NK-92 (cell line): ENCODE data around the gene G6PD.
"Not testable (repeated sequence)": the region's sequence is repeated elsewhere in the genome, so short reads cannot be mapped to it uniquely, and the experiment has no call there.

ENCODE experiments used
- DNase-seq: peaks from one replicate; lab custom pipeline; 2025; ENCODE audit not compliant: unreplicated experiment; lab: John Stamatoyannopoulos, UW

Gene G6PD

DNA sequence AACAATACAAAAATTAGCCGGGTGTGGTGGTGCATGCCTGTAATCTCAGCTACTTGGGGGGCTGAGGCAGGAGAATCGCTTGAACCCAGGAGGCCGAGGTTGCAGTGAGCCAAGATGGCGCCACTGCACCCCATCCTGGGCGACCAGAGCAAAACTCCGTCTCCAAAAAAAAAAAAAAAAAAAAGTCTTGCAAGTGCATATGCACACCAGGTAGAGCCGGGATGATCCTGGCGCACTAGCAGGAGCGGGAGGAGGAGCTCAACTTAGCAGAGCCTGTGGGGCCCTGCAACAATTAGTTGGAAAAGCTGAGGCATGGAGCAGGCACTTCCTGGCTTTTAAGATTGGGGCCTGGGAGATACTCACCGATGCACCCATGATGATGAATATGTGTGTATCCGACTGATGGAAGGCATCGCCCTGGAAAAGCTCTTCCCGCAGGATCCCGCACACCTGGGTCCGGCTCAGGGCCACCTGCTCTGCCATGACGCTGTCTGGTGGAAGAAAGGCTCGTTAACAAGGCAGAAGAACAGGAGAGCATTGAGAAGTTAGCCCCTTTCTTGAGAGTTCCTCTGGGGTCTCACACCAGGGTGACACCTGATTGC is 872 bp downstream of the G6PD start:
- DNase-seq: no peak

DNA sequence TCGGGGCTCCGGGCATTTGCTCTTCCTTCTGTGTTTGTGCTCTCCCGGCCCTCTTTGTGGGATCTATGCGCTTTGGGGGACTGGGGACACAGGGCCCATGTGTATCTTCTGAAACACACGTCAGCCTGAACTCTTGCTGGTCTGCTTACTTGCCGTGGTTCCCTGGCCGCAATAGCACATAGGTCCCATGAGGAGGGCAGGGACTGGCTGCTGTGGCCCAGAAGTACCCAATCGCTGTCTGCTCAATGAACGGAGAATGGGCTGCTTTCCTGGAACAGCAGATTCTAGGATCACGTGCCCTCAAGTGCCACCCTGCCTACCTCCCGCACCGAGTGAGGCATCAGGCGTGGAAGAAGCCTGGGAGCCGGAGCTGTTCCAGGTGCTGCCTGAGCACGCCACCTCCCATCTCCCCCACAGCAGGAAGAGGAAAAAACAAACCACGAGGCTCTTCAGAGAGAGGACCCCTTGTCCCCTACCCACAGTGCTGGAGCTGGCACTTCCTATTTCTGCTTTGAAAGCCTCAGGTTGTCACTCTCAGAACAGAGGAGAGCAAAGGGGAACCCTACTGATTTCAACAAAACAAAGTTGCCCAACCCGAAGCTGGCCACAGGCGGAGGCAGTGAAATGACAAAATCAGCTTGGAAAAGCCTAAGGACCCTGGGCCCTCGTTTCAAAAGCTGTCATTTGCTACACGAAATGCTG is 3.8 kb downstream of the G6PD start:
- DNase-seq: no peak

DNA sequence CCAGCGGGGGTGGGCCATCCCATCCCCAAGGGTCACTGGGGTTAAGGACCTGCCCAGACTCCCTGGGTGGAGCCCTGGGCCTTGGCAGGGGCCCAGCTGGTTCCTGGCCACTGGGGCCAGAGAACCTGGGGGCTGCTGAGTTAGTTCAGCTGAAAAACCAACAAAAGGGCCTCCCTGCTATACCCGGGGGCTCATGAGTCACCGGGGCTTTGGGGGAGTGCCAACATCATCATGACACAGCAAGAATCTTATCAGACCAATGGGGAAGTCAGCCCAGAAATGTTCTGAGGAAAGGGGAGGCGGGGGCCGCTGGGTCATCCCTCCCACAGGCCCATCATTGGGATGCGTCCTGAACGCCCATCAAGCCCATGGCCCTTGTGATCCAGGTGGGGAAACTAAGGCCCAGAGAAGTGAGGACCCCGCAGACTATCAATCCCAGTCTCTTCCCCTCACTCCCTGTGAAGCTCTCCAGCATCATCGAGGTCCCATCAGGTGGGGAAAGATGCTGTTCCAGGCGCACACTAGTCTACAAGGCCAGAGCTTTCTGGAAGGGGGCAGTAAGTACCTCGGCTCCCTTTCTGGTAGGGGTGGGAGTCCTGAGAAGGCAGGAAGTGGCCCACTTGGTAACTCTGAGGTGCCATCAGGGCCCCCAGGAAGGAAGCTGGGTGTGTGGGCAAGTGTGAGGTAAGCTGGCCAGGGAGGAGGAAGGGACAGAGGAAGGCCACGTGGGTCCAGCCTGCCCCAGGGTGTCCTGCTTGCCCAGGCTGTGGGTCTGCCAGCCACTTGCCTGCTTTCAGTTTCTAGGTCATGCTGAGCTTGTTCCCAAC is 4.5 kb downstream of the G6PD start:
- no peak for DNase-seq

- DNase-seq: no peak
These were observed 5.1 kb downstream of the G6PD start for GRCh38 chrX:154541589-154541895.

DNA sequence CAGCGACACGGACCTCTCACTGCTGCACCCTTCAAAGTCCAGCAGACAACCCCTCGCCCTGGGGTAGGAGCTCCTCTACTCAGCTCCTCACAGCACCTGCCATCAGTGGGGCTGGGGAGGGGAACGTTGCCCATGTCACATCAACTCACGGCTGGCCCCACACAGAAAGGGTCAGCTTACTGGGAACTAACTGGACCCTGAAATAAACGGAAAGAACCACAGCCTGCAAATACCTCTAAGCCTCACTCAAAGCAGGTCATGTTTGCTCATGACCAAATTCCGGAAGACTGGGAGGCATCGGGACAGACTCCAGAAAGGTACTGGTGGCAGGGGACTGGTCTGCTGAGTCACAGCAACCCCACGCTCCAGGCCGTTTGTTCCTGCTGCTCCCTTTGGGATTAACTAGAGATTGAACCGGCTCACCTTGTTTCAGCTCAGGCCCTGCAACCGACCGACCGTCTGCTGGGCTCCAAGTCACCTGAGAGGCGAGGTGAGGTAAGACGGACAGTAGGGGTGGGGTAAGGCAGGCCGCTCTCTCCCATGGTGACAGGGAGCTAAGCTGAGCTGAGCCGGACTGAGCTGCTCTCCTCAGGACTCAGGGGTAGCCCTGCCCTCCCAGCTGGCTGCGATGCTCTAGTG is 5.6 kb downstream of the G6PD start:
- no peak for DNase-seq

GRCh38 chrX:154540365-154540764 is 6.3 kb downstream of the G6PD start:
- not testable (repeated sequence) for DNase-seq

DNA sequence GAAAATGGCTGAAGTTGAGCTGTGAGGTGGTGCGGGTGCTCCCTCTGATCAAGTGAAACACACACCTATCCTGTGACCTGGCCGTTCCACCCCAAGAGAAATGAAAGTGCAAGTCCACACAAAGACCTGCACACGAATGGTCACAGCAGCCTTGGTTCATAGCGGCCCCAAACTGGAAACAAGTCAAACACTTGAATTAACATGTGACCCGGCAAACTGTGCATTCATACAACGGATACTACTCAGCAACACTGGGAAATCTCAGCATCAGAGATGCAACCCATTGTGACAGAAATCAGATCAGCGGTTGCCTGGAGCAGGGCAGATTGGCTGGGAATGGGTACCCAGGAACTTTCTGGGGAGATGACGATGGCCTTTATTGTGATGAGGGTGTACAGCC is 7.6 kb downstream of the G6PD start:
- no peak for DNase-seq

DNA sequence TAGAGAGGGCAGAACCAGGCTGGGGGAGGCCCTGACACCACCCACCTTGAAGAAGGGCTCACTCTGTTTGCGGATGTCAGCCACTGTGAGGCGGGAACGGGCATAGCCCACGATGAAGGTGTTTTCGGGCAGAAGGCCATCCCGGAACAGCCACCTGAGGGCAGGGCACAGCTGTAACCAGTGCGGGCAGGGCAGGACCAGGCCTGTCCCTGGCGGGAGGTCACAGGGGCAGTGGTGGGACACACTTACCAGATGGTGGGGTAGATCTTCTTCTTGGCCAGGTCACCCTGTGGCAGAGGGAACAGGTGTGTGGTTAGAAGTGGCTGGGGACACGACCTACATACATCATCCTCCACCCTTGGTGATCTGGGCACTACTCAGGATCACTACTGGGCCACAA is 10.8 kb downstream of the G6PD start:
- no peak for DNase-seq

DNA sequence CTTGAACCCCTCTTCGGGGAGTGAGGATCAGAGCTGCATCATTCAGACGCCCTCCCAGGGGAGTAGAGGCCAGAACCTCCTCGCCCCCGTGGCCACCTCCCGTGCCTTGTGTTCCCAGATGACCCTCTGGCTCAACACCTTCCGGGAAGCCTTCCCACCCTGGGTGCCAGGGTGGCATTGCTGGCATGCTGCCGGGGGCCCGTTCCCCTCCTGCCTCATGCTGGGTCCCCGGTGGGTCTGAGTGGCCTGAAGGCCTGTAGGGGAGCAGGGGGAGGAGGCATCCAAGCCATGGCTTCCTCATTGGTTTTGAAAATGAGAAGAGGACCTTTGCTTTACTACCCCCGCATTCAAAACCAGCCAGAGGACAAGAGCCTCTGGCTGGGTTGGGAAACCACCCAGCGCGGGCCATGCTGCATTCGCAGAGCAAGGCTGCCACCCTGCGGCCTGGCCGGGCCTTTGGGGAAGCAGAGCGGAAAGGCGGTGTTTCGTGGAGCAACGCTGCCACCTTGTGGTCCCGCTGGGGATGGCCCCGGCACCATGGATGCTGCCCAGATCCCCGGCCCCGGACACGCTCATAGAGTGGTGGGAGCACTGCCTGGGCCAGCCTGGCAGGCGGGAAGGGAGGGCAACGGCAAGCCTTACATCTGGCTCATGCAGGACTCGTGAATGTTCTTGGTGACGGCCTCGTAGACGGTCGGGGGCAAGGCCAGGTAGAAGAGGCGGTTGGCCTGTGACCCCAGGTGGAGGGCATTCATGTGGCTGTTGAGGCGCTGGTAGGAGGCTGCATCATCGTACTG is 11.9 kb downstream of the G6PD start:
- no peak for DNase-seq

DNA sequence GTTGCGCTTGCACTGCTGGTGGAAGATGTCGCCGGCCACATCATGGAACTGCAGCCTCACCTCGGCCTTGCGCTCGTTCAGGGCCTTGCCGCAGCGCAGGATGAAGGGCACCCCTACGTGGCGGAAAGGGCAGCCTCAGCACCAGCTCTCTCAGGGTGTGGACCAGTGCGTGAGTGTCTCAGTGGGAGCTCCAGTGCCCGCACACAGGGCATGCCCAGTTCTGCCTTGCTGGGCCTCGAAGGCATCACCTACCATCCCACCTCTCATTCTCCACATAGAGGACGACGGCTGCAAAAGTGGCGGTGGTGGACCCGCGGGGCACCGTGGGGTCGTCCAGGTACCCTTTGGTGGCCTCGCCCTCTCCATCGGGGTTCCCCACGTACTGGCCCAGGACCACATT is 14.0 kb downstream of the G6PD start:
- no peak for DNase-seq

GRCh38 chrX:154531626-154532025 is 15.0 kb downstream of the G6PD start:
- DNase-seq: no peak

DNA sequence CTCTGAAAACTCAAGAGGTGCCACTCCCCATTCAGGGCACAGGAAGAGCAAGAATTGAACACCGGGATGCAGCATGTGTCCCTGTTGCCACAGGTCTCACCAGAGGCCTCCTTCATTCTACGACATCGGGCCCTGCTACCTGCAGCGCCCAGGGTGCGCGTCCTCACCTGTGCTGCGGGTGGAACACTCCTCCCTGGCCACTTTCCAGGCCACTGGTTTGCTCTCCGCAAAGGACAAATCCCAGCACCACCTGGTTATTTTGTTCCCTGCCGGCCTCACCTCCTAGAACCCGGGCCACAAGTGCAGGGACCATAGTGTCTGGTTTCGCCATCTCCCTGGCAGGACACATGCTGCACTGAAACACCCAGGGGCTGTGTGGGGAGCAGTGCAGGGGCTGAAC is 16.4 kb downstream of the G6PD start:
- DNase-seq: no peak

- no peak for DNase-seq
These were observed 17.4 kb downstream of the G6PD start for GRCh38 chrX:154529206-154529612.

GRCh38 chrX:154526901-154527675 is 19.6 kb downstream of the G6PD start:
- no peak for DNase-seq

GRCh38 chrX:154525606-154526490 is 20.8 kb downstream of the G6PD start:
- no peak for DNase-seq

- no peak for DNase-seq
These were observed 27.3 kb downstream of the G6PD start for GRCh38 chrX:154519389-154519788.

DNA sequence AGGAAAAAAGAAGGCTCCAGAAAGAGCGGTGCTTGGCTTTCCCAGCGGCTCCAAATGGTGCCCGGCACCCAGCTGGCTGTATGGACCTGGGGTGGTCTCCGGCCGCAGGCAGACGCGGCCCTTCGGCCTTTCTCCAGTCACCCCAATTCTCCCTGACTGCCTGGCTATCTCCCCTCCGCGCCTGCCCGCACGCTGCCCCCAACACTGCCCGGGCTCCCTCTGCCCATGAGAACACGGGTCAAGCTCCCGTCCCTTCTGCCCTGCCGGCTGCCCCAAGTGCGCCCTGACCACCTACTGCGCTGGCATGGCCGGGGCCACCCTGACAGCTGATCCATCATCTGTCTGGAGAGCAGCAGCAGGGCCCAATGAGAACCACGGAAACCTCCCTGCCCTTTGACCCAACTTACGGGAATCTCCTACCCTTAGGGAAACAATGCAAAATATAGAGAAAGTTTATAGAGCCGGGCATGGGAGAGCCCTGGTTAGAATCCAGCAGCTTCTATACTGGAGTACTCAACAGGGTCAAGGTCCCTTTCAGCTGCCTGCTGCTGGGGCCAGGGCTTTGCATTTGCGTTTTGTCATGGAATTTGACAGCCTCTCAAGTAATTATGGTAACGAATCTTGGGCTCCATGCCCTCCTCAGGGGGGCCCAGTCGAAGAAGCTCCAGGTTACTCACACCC is 29.4 kb downstream of the G6PD start:
- DNase-seq: no peak

DNA sequence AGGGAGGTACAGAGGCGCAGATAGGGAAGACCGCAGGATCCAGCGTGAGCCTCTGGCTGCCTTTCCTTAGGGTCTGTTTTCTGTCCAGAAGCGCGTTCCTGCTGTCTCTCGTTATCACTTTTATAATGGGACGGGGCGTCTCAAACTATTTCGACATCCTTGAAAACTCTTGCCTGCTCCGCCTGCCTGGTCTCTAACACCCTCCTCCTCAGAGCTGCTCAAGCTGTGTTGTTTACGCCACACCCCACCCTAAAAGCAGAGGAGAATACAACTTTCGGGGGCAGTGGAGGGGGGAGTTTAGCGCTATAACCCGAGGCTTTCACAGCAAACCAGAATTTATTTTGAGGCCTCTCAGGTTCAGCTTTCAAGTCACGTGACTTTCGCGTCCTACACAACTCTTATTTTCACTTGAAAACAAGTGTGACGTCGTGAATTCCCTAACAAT is 30.0 kb downstream of the G6PD start:
- no peak for DNase-seq
